OCI-LY1 (cell line): ENCODE results near the gene BCL11A.

Experiments used
- H2AFZ ChIP-seq: fragments of 200-600 bp; sonication (generic), shearing (Covaris generic); 2 replicates; pipeline ENCODE4 v1.6.0; 2014; ENCODE audit warnings: antibody characterized with exemption, mild to moderate bottlenecking, low read length
- H3F3A ChIP-seq: fragments of 200-600 bp; sonication (generic), shearing (Covaris generic); 2 replicates; pipeline ENCODE4 v1.6.0; 2014; ENCODE audit warnings: mild to moderate bottlenecking, antibody characterized with exemption, low read length, moderate library complexity; ENCODE audit not compliant: insufficient read depth
- H3K27ac ChIP-seq: fragments of 200-600 bp; sonication (generic); 2 replicates; pipeline ENCODE4 v1.5.1; 2014; ENCODE audit warnings: low read length, mixed run types, mild to moderate bottlenecking, low read depth; ENCODE audit not compliant: poor library complexity, severe bottlenecking
- H3K27me3 ChIP-seq: fragments of 200-600 bp; sonication (generic); 2 replicates; pipeline ENCODE4 v1.6.0; 2014; ENCODE audit warnings: antibody characterized with exemption, mild to moderate bottlenecking, low read length, moderate library complexity; ENCODE audit not compliant: insufficient read depth
- H3K36me3 ChIP-seq: fragments of 200-600 bp; sonication (generic); 2 replicates; pipeline ENCODE4 v1.6.1; 2014; ENCODE audit warnings: mild to moderate bottlenecking, antibody characterized with exemption, low read length, moderate library complexity, mixed read lengths; ENCODE audit not compliant: insufficient read depth
- H3K4me1 ChIP-seq: fragments of 200-600 bp; sonication (generic); 2 replicates; pipeline ENCODE4 v1.5.1; 2014; ENCODE audit warnings: mild to moderate bottlenecking, low read length, moderate library complexity; ENCODE audit not compliant: insufficient read depth, severe bottlenecking
- H3K4me2 ChIP-seq: fragments of 200-600 bp; sonication (generic), shearing (Covaris generic); 2 replicates; pipeline ENCODE4 v1.6.1; 2014; ENCODE audit warnings: low read length
- H3K4me3 ChIP-seq: fragments of 200-600 bp; sonication (generic); 2 replicates; pipeline ENCODE4 v1.5.1; 2014; ENCODE audit warnings: low read length, low read depth, mild to moderate bottlenecking, mixed read lengths; ENCODE audit not compliant: poor library complexity, severe bottlenecking
- H3K79me2 ChIP-seq: fragments of 200-600 bp; shearing (Covaris generic); 2 replicates; pipeline ENCODE4 v1.6.1; 2016; ENCODE audit warnings: mixed run types, low read length, mixed read lengths; ENCODE audit not compliant: insufficient read depth
- H3K9ac ChIP-seq: fragments of 200-600 bp; sonication (generic), shearing (Covaris generic); 2 replicates; pipeline ENCODE4 v1.6.1; 2014; ENCODE audit warnings: mild to moderate bottlenecking, low read length, mixed read lengths
- H3K9me2 ChIP-seq: fragments of 200-600 bp; sonication (generic), shearing (Covaris generic); 2 replicates; pipeline ENCODE4 v1.6.1; 2014; ENCODE audit warnings: low read depth, mild to moderate bottlenecking, low read length, mixed read lengths
- H3K9me3 ChIP-seq: fragments of 200-600 bp; shearing (Covaris generic); 2 replicates; pipeline ENCODE4 v1.6.1; 2014; ENCODE audit warnings: low read length, mixed read lengths
- H4K20me1 ChIP-seq: fragments of 200-600 bp; sonication (generic), shearing (Covaris generic); 2 replicates; pipeline ENCODE4 v1.6.0; 2016; ENCODE audit warnings: mild to moderate bottlenecking, low read length; ENCODE audit not compliant: insufficient read depth
- CTCF ChIP-seq: fragments of 200-600 bp; sonication (generic), shearing (Covaris generic); IDR thresholded peaks from 2 replicates; pipeline ENCODE4 v1.5.1; 2017; ENCODE audit warnings: mild to moderate bottlenecking, antibody characterized with exemption, low read length, moderate library complexity, mixed read lengths
- EZH2 ChIP-seq: fragments of 200-600 bp; sonication (generic), shearing (Covaris generic); IDR thresholded peaks from 2 replicates; pipeline ENCODE4 v1.8.0; 2017; ENCODE audit warnings: borderline replicate concordance, mixed run types, mild to moderate bottlenecking, antibody characterized with exemption, low read length, moderate library complexity, mixed read lengths

Gene BCL11A

GRCh38 chr2:60493804-60494387 lies 59.6 kb downstream of the BCL11A start:
- Histone ChIP-seq H3K4me2 (no peak overlapping the region), H3K27me3 (no peaks in the 10 kb centered on the region), H3F3A (no peaks in the 10 kb centered on the region), H4K20me1 (no peaks in the 10 kb centered on the region), H3K36me3 (no peaks in the 10 kb centered on the region), H3K79me2 (no peaks in the 10 kb centered on the region), H2AFZ (no peak overlapping the region), H3K9me2 (no peaks in the 10 kb centered on the region), H3K27ac (no peak overlapping the region), H3K4me1 (no peaks in the 10 kb centered on the region), H3K9me3 (no peaks in the 10 kb centered on the region), H3K9ac (no peak overlapping the region), H3K4me3 (no peak overlapping the region)
- TF ChIP-seq EZH2 (no peak), CTCF (no peak)

- H4K20me1 ChIP-seq, result no peaks in the 10 kb centered on the region
- H3K4me3 ChIP-seq, result no peak overlapping the region
- no peaks in the 10 kb centered on the region for H3K36me3 ChIP-seq
- H3K27ac ChIP-seq, result no peak overlapping the region
- no peaks in the 10 kb centered on the region for H3K79me2 ChIP-seq
- H3K9ac ChIP-seq, result no peak overlapping the region
- no peak overlapping the region for H2AFZ ChIP-seq
- H3K4me2 ChIP-seq, result no peak overlapping the region
- H3K9me3 ChIP-seq, result no peaks in the 10 kb centered on the region
- TF ChIP-seq EZH2, result no peak
- TF ChIP-seq CTCF, result no peak
- no peaks in the 10 kb centered on the region for H3K4me1 ChIP-seq
- H3F3A ChIP-seq, result no peaks in the 10 kb centered on the region
- no peaks in the 10 kb centered on the region for H3K27me3 ChIP-seq
- no peaks in the 10 kb centered on the region for H3K9me2 ChIP-seq
Observed at GRCh38 chr2:60492548-60492947, 60.9 kb downstream of the BCL11A start.

GRCh38 chr2:60490848-60491247 lies 62.6 kb downstream of the BCL11A start:
- Histone ChIP-seq H3K4me3 (no peak overlapping the region), H3K4me2 (no peak overlapping the region), H4K20me1 (no peaks in the 10 kb centered on the region), H3K36me3 (no peaks in the 10 kb centered on the region), H3K79me2 (no peaks in the 10 kb centered on the region), H3K4me1 (no peaks in the 10 kb centered on the region), H3F3A (no peaks in the 10 kb centered on the region), H3K9me2 (no peaks in the 10 kb centered on the region), H2AFZ (no peak overlapping the region), H3K27me3 (no peaks in the 10 kb centered on the region), H3K9me3 (no peaks in the 10 kb centered on the region), H3K27ac (no peak overlapping the region), H3K9ac (no peak overlapping the region)
- no peak for TF ChIP-seq EZH2
- no peak for TF ChIP-seq CTCF
